Caki2 (cell line): ENCODE results near the gene CALD1. TPM values are rescaled to one million over a fixed set of nuclear protein-coding genes. Genes with fewer than 3 reads are reported as not detected.
"Not testable (repeated sequence)": the region's sequence is repeated elsewhere in the genome, so short reads cannot be mapped to it uniquely, and the experiment has no call there.

Experiments used
- DNase-seq: peaks from one replicate; pipeline ENCODE4 v3.0.0-alpha.2; 2015; ENCODE audit warnings: low read depth
- in situ Hi-C: cut with HindIII; loops from 2 replicates; pipeline ENCODE4 v1.10.0; 2016; ENCODE audit warnings: low sequenced_read_pairs, low pct_unique_long_range_greater_than_20kb, mixed read lengths
- total RNA-seq: library from RNA; depleted of rRNA; stranded (reverse); fragments of >200 nt; shearing (Covaris generic); gene quantifications from 2 replicates; pipeline ENCODE4 v1.2.3, GENCODE V29; 2014; ENCODE audit warnings: low replicate concordance

The CALD1 gene
- total RNA-seq, 1 experiment from 2014 or later, result 11.1 TPM

GRCh38 chr7:134947329-134947728 is 167.9 kb downstream of the CALD1 start:
- DNase-seq, result no peak
- in situ Hi-C loops, result no loop called here

DNA sequence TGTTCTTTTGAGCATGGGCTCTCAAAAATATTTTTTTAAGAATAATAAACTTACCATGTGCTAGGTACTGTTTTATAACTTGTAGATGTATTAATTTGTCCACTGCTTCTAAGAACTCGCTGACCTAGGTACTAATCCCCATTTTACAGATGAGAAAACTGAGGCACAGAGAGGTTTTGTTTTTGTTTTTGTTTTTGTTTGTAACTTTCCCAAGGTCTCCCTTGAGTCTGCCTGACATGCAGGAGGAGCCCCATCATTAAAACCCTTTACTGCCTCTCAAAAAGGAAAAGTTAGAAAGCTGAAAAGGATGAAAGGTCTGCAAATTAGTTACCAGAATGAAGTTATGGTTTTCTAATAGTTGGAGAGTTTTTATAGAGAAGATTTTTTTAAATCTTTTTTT is 168.4 kb downstream of the CALD1 start:
- in situ Hi-C loops, result no loop called here
- DNase-seq, result no peak

DNA sequence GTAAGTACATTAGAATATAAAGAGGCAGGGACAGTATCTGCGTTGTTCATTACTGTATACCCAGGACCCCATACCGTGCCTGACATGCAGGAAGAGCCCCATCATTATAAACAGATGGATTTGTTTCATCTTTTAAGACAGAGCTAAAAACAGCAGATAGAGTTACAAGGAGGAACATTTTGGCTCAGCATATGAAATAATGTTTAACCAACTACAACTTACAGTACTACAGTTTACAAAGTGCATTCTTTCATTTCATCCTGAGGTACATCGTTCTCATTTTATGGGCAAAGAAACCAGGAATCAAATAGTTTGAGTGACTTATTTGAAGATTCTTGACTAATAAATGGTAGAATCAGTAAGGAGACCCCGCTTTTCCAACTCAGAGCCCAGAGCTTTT is 168.8 kb downstream of the CALD1 start:
- in situ Hi-C loops, result no loop called here
- DNase-seq, result no peak

DNA sequence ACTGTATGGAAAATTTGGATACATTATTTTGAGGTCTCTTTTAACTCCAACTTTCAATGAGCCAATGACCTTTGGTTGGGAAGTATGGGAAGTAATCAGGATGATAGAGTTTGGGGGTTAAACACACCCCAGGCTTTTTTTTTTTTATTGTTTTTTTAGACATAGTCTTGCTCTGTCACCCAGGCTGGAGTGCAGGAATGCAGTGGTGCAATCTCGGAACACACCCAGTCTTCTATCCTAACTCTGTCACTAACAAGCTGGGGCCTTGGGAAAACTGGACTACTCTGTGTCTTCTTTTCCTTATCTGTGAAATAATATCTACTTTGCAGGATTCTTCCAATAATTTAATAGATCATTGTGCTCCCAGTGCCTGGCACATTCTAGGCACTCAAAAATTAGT is 169.3 kb downstream of the CALD1 start:
- in situ Hi-C loops, result no loop called here
- DNase-seq, result no peak

- in situ Hi-C loops, result no loop called here
- no peak for DNase-seq
Observed at GRCh38 chr7:134949171-134949570, 169.7 kb downstream of the CALD1 start.

DNA sequence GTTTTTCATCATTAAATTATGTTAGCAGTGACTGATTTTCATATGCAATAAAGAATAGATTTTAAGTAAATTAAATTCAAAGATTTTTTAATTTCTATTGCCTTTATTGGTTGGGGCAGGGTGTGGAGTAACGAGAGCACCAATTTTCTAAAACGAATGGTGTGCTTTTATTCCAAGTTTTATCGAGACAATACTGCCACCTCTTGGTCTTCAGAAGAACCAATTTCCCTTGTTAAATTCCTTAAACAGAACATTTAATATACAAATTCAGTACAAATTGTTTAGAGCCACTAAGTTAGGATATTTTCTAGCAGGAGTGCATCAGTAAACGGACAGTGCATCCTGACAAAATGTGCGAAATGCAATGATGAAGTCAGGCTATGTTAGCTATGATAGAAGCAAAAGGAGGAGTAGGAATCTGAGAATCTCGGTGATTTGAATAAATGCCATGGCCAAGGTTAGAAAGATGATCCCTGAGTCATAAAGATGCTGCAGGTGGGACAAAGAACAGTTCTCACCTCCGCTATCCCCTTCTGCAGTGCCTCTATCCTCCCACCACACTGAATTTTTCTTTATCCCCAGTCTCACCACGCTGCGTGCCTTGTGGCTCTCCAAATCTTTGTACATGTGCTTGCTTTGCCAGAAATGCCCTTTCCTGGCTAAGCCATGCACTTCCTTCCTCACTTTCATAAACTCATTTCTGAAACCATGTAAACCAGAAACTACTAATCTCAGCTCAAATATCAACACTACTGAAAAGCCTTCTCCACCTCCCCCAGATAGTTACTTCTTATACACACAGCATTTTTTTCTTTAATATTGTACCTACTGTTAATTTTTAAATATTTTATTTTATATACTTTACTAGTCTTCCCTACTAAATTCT is 175.0 kb downstream of the CALD1 start:
- no peak for DNase-seq
- in situ Hi-C loops, result no loop called here

DNA sequence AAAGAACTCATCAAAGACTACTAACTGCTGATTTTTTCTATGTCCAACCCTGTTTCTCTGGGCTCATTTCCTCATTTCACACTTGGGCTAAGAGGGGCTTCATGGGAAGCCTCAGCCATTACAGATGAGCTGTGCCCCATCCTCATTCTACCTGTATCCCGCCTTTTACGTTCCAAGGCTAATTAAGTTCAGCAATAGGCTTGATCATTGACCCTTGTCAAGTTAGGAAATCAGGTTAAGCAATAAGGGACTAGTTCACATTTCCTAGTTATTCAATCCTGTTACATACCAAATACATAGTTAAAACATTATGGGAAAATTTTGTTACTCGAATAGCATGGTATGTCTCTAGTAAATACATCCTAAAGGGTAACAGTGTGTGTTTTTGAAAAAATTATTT is 177.6 kb downstream of the CALD1 start:
- in situ Hi-C loops, result no loop called here
- DNase-seq, result no peak

DNA sequence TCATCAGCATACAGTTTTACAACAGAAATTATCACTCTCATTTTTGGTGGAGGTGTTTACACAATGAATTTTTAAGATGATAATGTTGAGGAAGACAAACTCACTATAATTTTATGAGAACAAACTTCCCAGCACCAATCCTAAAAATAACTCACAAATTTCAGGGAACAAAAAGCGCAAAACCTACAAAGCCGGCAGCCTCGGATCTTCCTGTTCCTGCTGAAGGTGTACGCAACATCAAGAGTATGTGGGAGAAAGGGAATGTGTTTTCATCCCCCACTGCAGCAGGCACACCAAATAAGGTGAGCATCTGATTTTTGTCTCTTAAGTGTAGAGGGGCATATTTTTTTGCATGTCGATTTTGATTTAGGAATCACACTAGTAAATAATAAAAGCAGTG is 180.4 kb downstream of the CALD1 start:
- in situ Hi-C loops, result no loop called here
- no peak for DNase-seq

- in situ Hi-C loops, result no loop called here
- DNase-seq, result no peak
Observed at GRCh38 chr7:134962270-134962780, 182.9 kb downstream of the CALD1 start.

DNA sequence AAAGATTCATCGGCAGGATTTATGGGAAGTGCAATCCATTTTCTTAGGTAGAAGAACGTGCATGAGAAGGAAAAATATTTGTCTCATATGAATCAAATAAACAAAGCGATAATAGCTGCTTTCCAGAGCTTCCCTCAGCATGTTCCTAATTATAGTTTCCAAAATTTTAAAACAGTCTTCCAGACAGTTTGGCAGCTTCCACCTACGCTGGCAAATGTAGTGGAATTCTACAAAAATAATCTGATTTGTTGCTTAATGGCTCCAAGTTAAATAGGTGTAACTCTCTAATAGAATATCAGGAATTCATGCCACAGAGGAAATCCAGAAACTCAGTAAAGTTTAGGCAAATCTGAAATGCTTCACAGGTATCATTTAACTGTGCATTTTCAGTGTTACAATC is 183.6 kb downstream of the CALD1 start:
- in situ Hi-C loops, result no loop called here
- no peak for DNase-seq

DNA sequence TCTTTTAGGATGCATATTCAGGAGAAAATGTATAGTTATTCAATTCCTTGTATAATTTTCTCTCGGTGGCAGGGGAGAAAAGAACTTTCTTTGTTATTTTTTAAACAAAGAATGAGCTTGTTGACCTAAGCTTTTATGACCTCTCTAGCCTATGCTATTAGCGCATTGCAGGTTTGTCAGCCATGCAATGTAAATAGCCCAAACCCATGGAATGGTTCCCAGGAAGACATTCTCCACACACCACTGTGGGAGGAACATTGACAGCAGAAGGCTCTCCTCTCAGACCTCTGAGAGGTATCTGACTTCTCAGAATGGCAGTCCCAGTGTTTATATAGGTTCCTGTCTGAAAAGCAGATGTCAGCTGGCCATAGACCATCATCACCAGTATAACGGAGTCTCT is 187.3 kb downstream of the CALD1 start:
- peak; percentile 19 for DNase-seq
- in situ Hi-C loops, result no loop called here

- DNase-seq, result no peak
- in situ Hi-C loops, result no loop called here
Observed at GRCh38 chr7:134968110-134968509, 188.7 kb downstream of the CALD1 start.

GRCh38 chr7:134981645-134982044 is 202.2 kb downstream of the CALD1 start:
- in situ Hi-C loops, DNase-seq: not testable (repeated sequence)

DNA sequence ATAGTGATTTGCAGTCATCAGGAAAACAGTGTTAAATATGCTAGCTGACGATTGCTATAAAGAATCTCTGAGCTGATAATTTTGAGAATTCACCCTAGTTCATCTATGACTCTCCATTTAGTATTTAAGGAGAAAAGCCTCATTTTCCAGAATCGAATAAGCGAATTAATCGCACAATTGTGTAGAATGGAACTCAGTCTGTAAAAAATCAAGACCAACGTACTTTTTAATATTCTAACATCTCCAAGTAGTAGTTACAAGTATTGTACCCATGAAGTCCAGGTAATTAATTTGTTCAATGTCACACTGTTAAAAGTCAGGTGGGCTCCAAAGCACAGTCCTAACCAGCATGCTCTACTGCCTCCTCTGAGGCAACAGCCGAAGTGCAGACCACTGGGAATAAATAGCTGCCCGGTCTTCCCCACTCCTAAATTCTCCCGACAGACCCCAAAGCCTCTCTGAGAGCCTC is 206.5 kb downstream of the CALD1 start:
- in situ Hi-C loops, result no loop called here
- no peak for DNase-seq

DNA sequence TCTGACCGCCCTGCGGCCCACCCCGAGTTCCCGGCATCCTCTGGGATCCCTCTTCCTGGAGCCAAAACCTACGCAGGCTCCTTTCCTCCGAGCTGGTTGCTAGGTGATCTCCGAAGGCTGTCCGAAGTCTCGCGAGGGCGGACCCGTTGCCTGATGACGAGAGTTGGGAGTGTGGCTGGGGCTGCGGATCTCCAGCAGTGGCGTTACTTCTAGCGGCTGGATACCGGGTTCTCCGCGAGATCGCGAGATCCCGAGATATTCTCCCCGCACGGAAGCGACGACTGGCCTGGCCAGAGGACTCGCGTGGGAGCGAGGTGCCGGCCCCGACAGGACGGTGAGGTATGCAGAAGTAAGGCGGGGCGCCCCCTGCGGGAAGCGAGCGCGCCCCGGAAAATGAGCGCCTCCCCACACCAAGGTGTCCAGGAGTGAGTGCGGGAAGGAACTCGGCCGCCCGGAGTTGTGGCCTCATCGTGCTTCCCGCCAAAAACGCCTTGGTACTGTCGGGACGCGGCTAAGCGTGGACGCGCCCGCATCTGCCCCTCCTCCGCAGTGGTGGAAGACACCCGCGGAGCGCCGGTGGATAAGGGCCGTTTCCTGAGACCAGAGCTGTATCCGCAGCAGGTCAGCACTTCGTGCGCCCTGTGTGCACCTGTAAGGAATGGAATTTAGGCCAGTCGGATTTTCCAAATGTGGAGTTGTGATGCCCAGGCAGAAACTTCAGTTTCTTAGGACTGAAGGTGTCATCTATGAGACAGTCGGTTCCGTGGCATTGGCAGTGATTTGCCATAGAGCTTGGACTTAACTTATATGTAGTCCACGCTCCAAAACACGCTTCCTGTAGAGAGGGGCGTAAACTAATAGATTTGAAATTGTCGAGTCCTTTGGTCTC is 207.2 kb downstream of the CALD1 start, which contains the start of gene AGBL3:
AGBL3 (plus strand) TSS at position 146 of the 889 bp plus-strand sequence. CDS start 1,426 bp downstream, outside the sequence.
- DNase-seq, result peak; percentile 95
- in situ Hi-C loops, result no loop called here

DNA sequence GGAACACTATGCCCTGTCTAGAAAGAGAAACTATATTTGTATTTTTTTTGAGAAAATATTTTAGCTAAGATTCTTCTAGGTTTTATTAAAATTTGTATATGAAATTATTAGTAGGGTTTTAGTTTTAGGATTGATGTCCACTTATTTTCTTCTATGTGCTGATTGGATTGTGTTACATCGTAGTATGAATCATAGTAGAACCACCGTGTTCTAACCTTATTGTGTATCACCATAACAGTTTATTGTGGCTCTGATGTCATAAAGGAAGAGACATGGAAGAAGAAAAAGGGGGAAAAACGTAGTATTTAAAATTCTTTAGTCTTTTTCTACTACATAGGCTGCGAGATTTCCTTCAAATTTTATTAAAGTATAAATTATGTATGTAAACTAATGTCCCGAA is 208.7 kb downstream of the CALD1 start:
- no peak for DNase-seq
- in situ Hi-C loops, result no loop called here

DNA sequence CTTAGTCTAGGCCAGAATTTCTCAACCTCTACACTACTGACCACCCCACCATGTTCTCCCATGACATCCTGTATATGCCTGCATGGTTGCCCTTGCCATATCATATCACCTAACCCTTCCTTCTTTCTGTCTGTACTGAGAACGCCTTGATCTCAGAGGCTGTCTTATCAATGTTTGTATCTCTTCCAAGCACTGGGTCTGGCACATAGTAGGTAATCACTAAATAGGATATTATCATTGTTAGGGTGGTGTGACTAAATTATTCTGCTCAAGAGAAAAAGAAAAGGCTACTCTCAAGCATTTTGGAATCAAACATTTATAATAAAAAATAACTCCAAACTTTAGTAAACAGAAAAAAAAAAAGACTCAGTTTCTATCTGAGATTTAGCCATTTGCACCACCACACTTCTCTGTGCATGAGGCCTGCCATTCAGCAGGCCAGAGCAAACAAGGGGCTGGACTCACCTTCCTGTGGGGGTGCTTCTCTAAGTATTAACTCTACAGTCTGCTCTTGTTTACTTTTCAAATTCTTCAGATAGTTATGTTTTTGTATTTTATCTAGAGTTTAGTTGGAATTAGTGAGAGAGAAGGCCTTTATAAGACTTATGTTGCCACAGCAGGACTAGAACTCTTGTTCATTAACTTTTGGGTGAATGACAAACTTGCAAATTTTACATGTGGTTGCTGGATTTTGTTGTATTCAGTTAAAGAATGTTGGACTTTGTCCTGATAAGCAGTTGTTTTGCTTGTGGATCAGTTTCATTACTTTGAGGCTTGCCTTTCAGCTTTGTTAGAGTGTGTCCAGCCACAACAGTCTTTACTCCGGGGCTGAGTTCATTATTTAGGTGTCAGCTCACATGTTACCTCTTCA is 212.3 kb downstream of the CALD1 start:
- in situ Hi-C loops, result no loop called here
- DNase-seq, result peak; percentile 55

DNA sequence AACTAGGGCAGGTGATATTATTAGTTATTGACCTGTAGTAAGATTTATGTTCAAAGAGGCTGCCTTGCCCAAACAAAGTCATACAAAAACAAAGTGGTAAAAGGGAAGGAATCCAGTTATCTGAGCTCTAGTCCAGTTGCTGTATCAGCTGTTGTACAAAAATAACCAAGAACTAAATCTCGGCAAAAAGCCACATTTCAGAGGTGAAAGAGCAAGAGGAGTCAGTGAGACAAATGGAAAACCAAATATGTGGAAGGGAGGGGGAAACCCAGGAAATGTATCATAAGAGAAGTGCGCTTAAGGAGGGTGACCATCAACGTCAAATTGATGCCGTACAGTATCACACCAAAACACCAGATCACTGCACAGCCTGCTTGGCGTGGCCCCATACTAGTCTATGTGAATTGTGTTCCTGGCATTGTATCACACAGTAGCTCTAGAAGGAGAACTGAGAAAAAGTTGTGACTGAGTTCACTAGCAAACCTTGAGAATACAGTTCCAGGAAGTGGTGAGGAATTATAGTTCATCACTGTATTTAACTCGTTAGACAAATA is 213.3 kb downstream of the CALD1 start:
- DNase-seq, result no peak
- in situ Hi-C loops, result no loop called here
